IMR-90 (cell line): ENCODE results near the gene LY6G6F. TPM values are rescaled to one million over a fixed set of nuclear protein-coding genes. Genes with fewer than 3 reads are reported as not detected.
A peak's percentile ranks its signal among the peaks of the same experiment; 100 is the strongest.

ENCODE experiments used
- ATAC-seq: fragments of 200-7000 bp; cut with Tn5 transposase; 2 replicates; pipeline ENCODE4 v1.9.1; 2020; ENCODE audit warnings: low read depth, mild to moderate bottlenecking, moderate library complexity
- BruUV-seq: library from RNA; stranded (reverse); fragments of 400-500 nt; replicated peaks from 2 replicates; lab custom pipeline; 2021; lab: Mats Ljungman, UMichigan
- CTCF ChIA-PET: fragments of 300-600 bp; formaldehyde crosslinking; extraction: SDS; loops from one replicate; lab custom pipeline; 2021; ENCODE audit warnings: antibody characterized with exemption; lab: Yijun Ruan, JAX
- POLR2A ChIA-PET: fragments of 300-600 bp; sonication (Branson Sonifier 250); formaldehyde crosslinking; loops from one replicate; lab custom pipeline; 2022; ENCODE audit warnings: antibody characterized with exemption; ENCODE audit not compliant: unreplicated experiment; lab: Charles Lee
- DNase-seq: peaks from one replicate; pipeline ENCODE4 v3.0.0; 2013
- H2AFZ ChIP-seq: replicated peaks from 2 replicates; pipeline ENCODE3; 2013; ENCODE audit warnings: low read length, mild to moderate bottlenecking; ENCODE audit not compliant: poor library complexity
- H2AK5ac ChIP-seq: 2 replicates; pipeline ENCODE4 v1.6.1; 2013; ENCODE audit warnings: low read depth, low read length, inconsistent platforms
- H2AK9ac ChIP-seq: replicated peaks from 2 replicates; pipeline ENCODE3; 2013; ENCODE audit warnings: mild to moderate bottlenecking, low read depth, low read length, moderate library complexity; ENCODE audit not compliant: poor library complexity
- H2BK120ac ChIP-seq: 2 replicates; pipeline ENCODE4 v1.6.1; 2013; ENCODE audit warnings: low read depth, low read length, inconsistent platforms
- H2BK15ac ChIP-seq: 3 replicates; pipeline ENCODE4 v1.6.1; 2013; ENCODE audit warnings: low read depth, low read length, inconsistent platforms
- H2BK20ac ChIP-seq: 2 replicates; pipeline ENCODE4 v1.6.1; 2013; ENCODE audit warnings: low read depth, mild to moderate bottlenecking, inconsistent platforms, low read length, moderate library complexity
- H2BK5ac ChIP-seq: 2 replicates; pipeline ENCODE4 v1.6.1; 2013; ENCODE audit warnings: mild to moderate bottlenecking, low read depth, low read length, inconsistent platforms; ENCODE audit not compliant: poor library complexity, severe bottlenecking
- H3K14ac ChIP-seq: replicated peaks from 2 replicates; pipeline ENCODE4 v1.6.1; 2013; ENCODE audit warnings: low read depth, low read length, inconsistent platforms
- H3K18ac ChIP-seq: 2 replicates; pipeline ENCODE4 v1.6.1; 2013; ENCODE audit warnings: low read depth, low read length, control low read depth
- H3K23ac ChIP-seq: 2 replicates; pipeline ENCODE4 v1.6.1; 2013; ENCODE audit warnings: low read depth, low read length, inconsistent platforms
- H3K27ac ChIP-seq: 2 replicates; pipeline ENCODE4 v1.5.1; 2013; ENCODE audit warnings: mild to moderate bottlenecking, control low read depth, low read length; ENCODE audit not compliant: insufficient read depth
- H3K27me3 ChIP-seq: 2 replicates; pipeline ENCODE4 v1.6.1; 2013; ENCODE audit warnings: low read length; ENCODE audit not compliant: control insufficient read depth, insufficient read depth
- H3K36me3 ChIP-seq: 2 replicates; pipeline ENCODE4 v1.6.1; 2013; ENCODE audit warnings: low read length, mixed read lengths; ENCODE audit not compliant: control insufficient read depth, insufficient read depth
- H3K4ac ChIP-seq: 2 replicates; pipeline ENCODE4 v1.6.1; 2013; ENCODE audit warnings: low read depth, low read length, inconsistent platforms
- H3K4me1 ChIP-seq: 2 replicates; pipeline ENCODE4 v1.6.1; 2013; ENCODE audit warnings: low read length, mixed read lengths; ENCODE audit not compliant: control insufficient read depth, insufficient read depth
- H3K4me2 ChIP-seq: 2 replicates; pipeline ENCODE4 v1.6.1; 2013; ENCODE audit warnings: low read depth, mild to moderate bottlenecking, control low read depth, low read length, moderate library complexity
- H3K4me3 ChIP-seq: 2 replicates; pipeline ENCODE4 v1.5.1; 2013; ENCODE audit warnings: low read depth, mild to moderate bottlenecking, control low read depth, low read length, moderate library complexity; ENCODE audit not compliant: insufficient read depth
- H3K56ac ChIP-seq: 2 replicates; pipeline ENCODE4 v1.6.1; 2013; ENCODE audit warnings: low read length, inconsistent platforms; ENCODE audit not compliant: insufficient read depth; ENCODE audit errors: extremely low read depth
- H3K79me1 ChIP-seq, 2 experiments: 2 replicates each; pipeline ENCODE4 v1.6.1; 2013; ENCODE audit warnings: low read length in 2 of 2, inconsistent platforms in 1 of 2, low read depth in 1 of 2
- H3K9ac ChIP-seq: 2 replicates; pipeline ENCODE4 v1.6.1; 2013; ENCODE audit warnings: low read depth, low read length, control low read depth
- H3K9me1 ChIP-seq: 2 replicates; pipeline ENCODE4 v1.6.1; 2013; ENCODE audit warnings: low read length, inconsistent platforms; ENCODE audit not compliant: insufficient read depth
- H3K9me3 ChIP-seq: 2 replicates; pipeline ENCODE4 v1.6.1; 2013; ENCODE audit warnings: low read length; ENCODE audit not compliant: control insufficient read depth, insufficient read depth
- H4K20me1 ChIP-seq: 2 replicates; pipeline ENCODE4 v1.6.1; 2013; ENCODE audit warnings: low read length, inconsistent platforms; ENCODE audit not compliant: insufficient read depth
- H4K5ac ChIP-seq: 2 replicates; pipeline ENCODE4 v1.6.1; 2013; ENCODE audit warnings: mild to moderate bottlenecking, low read depth, low read length, control low read depth
- H4K8ac ChIP-seq, 2 experiments: 2 replicates each; pipeline ENCODE4 v1.6.1; 2013; ENCODE audit warnings: low read depth in 2 of 2, low read length in 2 of 2, control low read depth in 1 of 2, inconsistent platforms in 1 of 2
- H4K91ac ChIP-seq: 2 replicates; pipeline ENCODE4 v1.6.1; 2013; ENCODE audit warnings: low read depth, low read length, inconsistent platforms; ENCODE audit not compliant: insufficient read depth
- FOS ChIP-seq: fragments of 150-350 bp; IDR thresholded peaks from 2 replicates; pipeline ENCODE4 v1.6.1; 2016; ENCODE audit warnings: low read depth, low read length
- POLR2A ChIP-seq: IDR thresholded peaks from 2 replicates; pipeline ENCODE4 v1.6.1; 2012; ENCODE audit warnings: mild to moderate bottlenecking, low read depth, low read length
- RAD21 ChIP-seq: IDR thresholded peaks from 2 replicates; pipeline ENCODE4 v1.6.1; 2012; ENCODE audit warnings: low read length, improper control_type of control experiment
- WGBS, 2 experiments: methylation state at CpG; one replicate each; pipeline versions ENCODE4 v1.1.5 to v1.1.7; 2013; ENCODE audit warnings: missing lambda C conversion rate in 2 of 2; ENCODE audit not compliant: insufficient read length in 1 of 2; ENCODE audit errors: extremely low coverage in 2 of 2; 5-methylcytosine and 5-hydroxymethylcytosine counted together
- dilution Hi-C: fragments of 300-500 bp; cut with HindIII; formaldehyde crosslinking; loops from one replicate; pipeline ENCODE4 v1.14.3; 2018; ENCODE audit warnings: low sequenced_read_pairs; ENCODE audit not compliant: unreplicated experiment
- in situ Hi-C: fragments of 300-500 bp; cut with MboI; formaldehyde crosslinking; loops from 3 replicates; pipeline ENCODE4 v1.14.3; 2019; ENCODE audit warnings: low sequenced_read_pairs, inconsistent platforms, mixed read lengths
- intact Hi-C: fragments of 100-400 bp; cut with micrococcal nuclease; formaldehyde crosslinking; loops from 2 replicates; pipeline ENCODE4 v1.10.0; 2022
- polyA plus RNA-seq, 3 experiments: library from polyadenylated mRNA; depleted of rRNA; stranded (reverse); fragments of >200 nt; gene quantifications; 2 replicates each; pipeline ENCODE4 v1.2.3, GENCODE V29; 2012; ENCODE audit warnings: low replicate concordance in 1 of 3
- total RNA-seq: library from RNA; depleted of rRNA; stranded (reverse); fragments of >200 nt; gene quantifications from 2 replicates; pipeline ENCODE4 v1.2.3, GENCODE V29; 2012

Gene LY6G6F
- total and polyA plus RNA-seq, 2 of the 4 experiments (the other 2 are of a cell fraction), result not detected

DNA sequence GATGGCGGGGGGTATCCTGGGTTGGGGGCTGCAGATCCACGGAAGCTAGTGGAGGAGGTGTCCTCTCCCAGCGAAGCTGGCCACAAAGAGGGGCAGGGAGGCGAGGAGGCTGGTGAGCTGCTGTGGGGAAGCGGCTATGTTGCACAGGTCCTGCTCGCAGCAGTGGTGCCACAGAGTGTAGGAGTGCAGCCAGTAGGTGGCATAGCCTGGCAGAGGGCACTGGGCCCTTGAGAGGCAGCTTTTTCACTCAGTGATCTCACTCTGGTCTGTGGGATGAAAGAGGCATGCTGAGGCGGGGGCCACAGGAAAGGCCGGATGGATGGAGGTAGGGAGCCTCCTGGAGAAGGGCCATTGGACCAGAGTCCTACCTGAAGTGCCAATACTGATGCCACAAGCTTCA, 5.6 kb downstream of the LY6G6F start:
- H3K4me3 ChIP-seq, result no peak overlapping the region
- H4K8ac ChIP-seq, result no peak overlapping the region
- dilution Hi-C loops, result no loop called here
- 90% methylated on average over 7 of the region's 8 CpGs; no CpG with 5 or more reads in 1 of the 2 experiments for WGBS, 2 experiments
- H2AFZ ChIP-seq, result no peak overlapping the region
- ChIA-PET CTCF (no interaction called here), POLR2A (no interaction called here)
- H3K27ac ChIP-seq, result no peak overlapping the region
- H3K56ac ChIP-seq, result no peak overlapping the region
- H2BK5ac ChIP-seq, result no peak overlapping the region
- in situ Hi-C loops, result no loop called here
- no peak overlapping the region for H3K9ac ChIP-seq
- no peaks in the 10 kb centered on the region for H3K9me1 ChIP-seq
- H3K4me2 ChIP-seq, result no peak overlapping the region
- H4K91ac ChIP-seq, result no peak overlapping the region
- no peaks in the 10 kb centered on the region for H3K9me3 ChIP-seq
- 0 out of 2 replicates have a peak overlapping the region, but pooled peaks have one; percentile 3 for H2AK5ac ChIP-seq
- no peak overlapping the region for H2BK15ac ChIP-seq
- H3K4me1 ChIP-seq, result no peaks in the 10 kb centered on the region
- no peak overlapping the region for H4K5ac ChIP-seq
- no peaks in the 10 kb centered on the region for H3K36me3 ChIP-seq
- no peaks in the 10 kb centered on the region for H3K79me1 ChIP-seq
- no peak for DNase-seq
- H3K18ac ChIP-seq, result no peak overlapping the region
- intact Hi-C loops, result no loop called here
- H2AK9ac ChIP-seq, result no peak overlapping the region
- no peak overlapping the region for H3K23ac ChIP-seq
- no peak overlapping the region for H2BK20ac ChIP-seq
- H2BK120ac ChIP-seq, result no peak overlapping the region
- H3K14ac ChIP-seq, result no peak overlapping the region
- no TSS peak for BruUV-seq
- peaks cover 35% of the 10 kb centered on the region for H3K27me3 ChIP-seq
- no peak for ATAC-seq
- no peak overlapping the region for H3K4ac ChIP-seq
- H4K20me1 ChIP-seq, result no peaks in the 10 kb centered on the region; the same call in 1 of the 2 replicates
- TF ChIP-seq RAD21 (no peak), FOS (no peak), POLR2A (no peak)
